Endothelial cell of umbilical vein (primary cell): ENCODE data around the gene GCH1. TPM values are rescaled to one million over a fixed set of nuclear protein-coding genes. Genes with fewer than 3 reads are reported as not detected.

ENCODE experiments used
- BruUV-seq: library from RNA; stranded (reverse); fragments of 400-500 nt; replicated peaks from 2 replicates; lab custom pipeline; 2021; lab: Mats Ljungman, UMichigan
- CTCF ChIA-PET: fragments of 300-600, 350-600 bp; sonication (Branson Sonifier 250); formaldehyde crosslinking; loops from one replicate; lab custom pipeline; 2021; ENCODE audit warnings: antibody characterized with exemption, inconsistent platforms; lab: Charles Lee
- POLR2A ChIA-PET: fragments of 300-600, 350-600 bp; sonication (Branson Sonifier 250); formaldehyde crosslinking; loops from one replicate; lab custom pipeline; 2021; ENCODE audit warnings: antibody characterized with exemption, inconsistent platforms; lab: Charles Lee
- DNase-seq: peaks from one replicate; pipeline ENCODE4 v3.0.0-alpha.2; 2011; ENCODE audit warnings: low read depth, low spot score
- FAIRE-seq: peaks from 2 replicates; lab custom pipeline; 2011; peaks lifted over from hg19 to GRCh38; lab: Jason Lieb, UNC
- H2AFZ ChIP-seq: 2 replicates; pipeline ENCODE4 v1.6.0; 2012; ENCODE audit warnings: low read depth, low read length, control low read depth, inconsistent platforms
- H3K27ac ChIP-seq: 2 replicates; pipeline ENCODE4 v1.5.1; 2011; ENCODE audit warnings: low read depth, mild to moderate bottlenecking, control low read depth, low read length, moderate library complexity; ENCODE audit not compliant: insufficient read depth
- H3K27me3 ChIP-seq, 2 experiments: 2 replicates each; pipeline versions ENCODE4 v1.6.0 to v1.6.1; 2011; ENCODE audit warnings: low read length in 2 of 2, mixed read lengths in 1 of 2; ENCODE audit not compliant: control insufficient read depth in 2 of 2, insufficient read depth in 2 of 2
- H3K36me3 ChIP-seq, 2 experiments: 2 replicates in 1 of 2; 3 replicates in 1 of 2; pipeline ENCODE4 v1.5.1; 2011; ENCODE audit warnings: low read length in 2 of 2, mild to moderate bottlenecking in 1 of 2, moderate library complexity in 1 of 2; ENCODE audit not compliant: control insufficient read depth in 2 of 2, insufficient read depth in 2 of 2; ENCODE audit errors: extremely low read depth in 1 of 2
- H3K4me1 ChIP-seq: 3 replicates; pipeline ENCODE4 v1.5.1; 2011; ENCODE audit warnings: mild to moderate bottlenecking, low read length; ENCODE audit not compliant: control insufficient read depth, insufficient read depth; ENCODE audit errors: extremely low read depth
- H3K4me2 ChIP-seq: 2 replicates; pipeline ENCODE4 v1.6.1; 2011; ENCODE audit warnings: low read length, control low read depth, mixed read lengths; ENCODE audit not compliant: insufficient read depth
- H3K4me3 ChIP-seq, 3 experiments: fragments of 200-600 bp in 1 of 3; sonication (generic), shearing (Covaris generic) in 1 of 3; replicated peaks in 1 of 3; 2 replicates each; pipeline ENCODE4 v1.5.1; 2011 to 2016; ENCODE audit warnings: control low read depth in 3 of 3, low read length in 3 of 3, mild to moderate bottlenecking in 2 of 3, inconsistent platforms in 1 of 3, low read depth in 1 of 3, moderate library complexity in 1 of 3; ENCODE audit not compliant: insufficient read depth in 1 of 3
- H3K79me2 ChIP-seq: 2 replicates; pipeline ENCODE4 v1.6.0; 2012; ENCODE audit warnings: low read length, inconsistent platforms; ENCODE audit not compliant: control insufficient read depth, insufficient read depth
- H3K9ac ChIP-seq: replicated peaks from 2 replicates; pipeline ENCODE3; 2011; ENCODE audit warnings: low read length, control low read depth; ENCODE audit not compliant: insufficient read depth; ENCODE audit errors: extremely low read depth
- H3K9me1 ChIP-seq: replicated peaks from 3 replicates; pipeline ENCODE4 v1.6.0; 2011; ENCODE audit warnings: mild to moderate bottlenecking, low read length; ENCODE audit not compliant: control insufficient read depth, insufficient read depth; ENCODE audit errors: extremely low read depth
- H3K9me3 ChIP-seq: replicated peaks from 2 replicates; pipeline ENCODE4 v1.5.1; 2012; ENCODE audit warnings: low read length, inconsistent platforms; ENCODE audit not compliant: control insufficient read depth, insufficient read depth
- H4K20me1 ChIP-seq: replicated peaks from 2 replicates; pipeline ENCODE3; 2011; ENCODE audit warnings: mild to moderate bottlenecking, low read length; ENCODE audit not compliant: control insufficient read depth, insufficient read depth; ENCODE audit errors: extremely low read depth
- EZH2 ChIP-seq: IDR thresholded peaks from 2 replicates; pipeline ENCODE4 v1.6.1; 2012; ENCODE audit warnings: borderline replicate concordance, low read depth, mild to moderate bottlenecking, moderate library complexity, low read length, inconsistent platforms; ENCODE audit not compliant: severe bottlenecking
- FOS ChIP-seq: IDR thresholded peaks from 2 replicates; pipeline ENCODE4 v1.6.1; 2011; ENCODE audit warnings: mild to moderate bottlenecking, low read length, moderate library complexity, borderline replicate concordance; ENCODE audit not compliant: insufficient read depth
- GATA2 ChIP-seq: IDR thresholded peaks from 2 replicates; pipeline ENCODE4 v1.7.0; 2011; ENCODE audit warnings: low read depth, mild to moderate bottlenecking, moderate library complexity, mixed read lengths, low read length; ENCODE audit not compliant: insufficient read length, insufficient read depth
- JUN ChIP-seq: IDR thresholded peaks from 2 replicates; pipeline ENCODE4 v1.6.1; 2011; ENCODE audit warnings: borderline replicate concordance, low read depth; ENCODE audit not compliant: insufficient read length, insufficient read depth
- MYC ChIP-seq: IDR thresholded peaks from one replicate; pipeline ENCODE4 v1.6.1; 2011; ENCODE audit warnings: mild to moderate bottlenecking, low read depth, low read length
- POLR2A ChIP-seq: IDR thresholded peaks from 2 replicates; pipeline ENCODE4 v1.6.1; 2012; ENCODE audit warnings: low read depth, mild to moderate bottlenecking, control low read depth, low read length
- POLR2AphosphoS5 ChIP-seq: IDR thresholded peaks from 2 replicates; pipeline ENCODE4 v1.6.1; 2012; ENCODE audit warnings: low read depth, mild to moderate bottlenecking, control low read depth, low read length, moderate library complexity; ENCODE audit not compliant: insufficient read depth
- dilution Hi-C: fragments of 300-500 bp; cut with MboI; formaldehyde crosslinking; loops from one replicate; pipeline ENCODE4 v1.15.0; 2019; ENCODE audit warnings: low sequenced_read_pairs; ENCODE audit not compliant: extremely low pct_ligation_motif_present
- intact Hi-C: fragments of 100-400 bp; cut with micrococcal nuclease; formaldehyde crosslinking; loops from one replicate; pipeline ENCODE4 v1.10.0; 2022
- polyA plus RNA-seq, 4 experiments: library from polyadenylated mRNA; depleted of rRNA in 3 of 4; stranded (reverse) in 3 of 4; unstranded in 1 of 4; fragments of >200 nt; gene quantifications; 2 replicates each; pipeline versions ENCODE4 v1.2.1 to v1.2.3, GENCODE V29; 2011 to 2012; ENCODE audit warnings: missing spikeins in 1 of 4
- total RNA-seq: library from RNA; stranded (reverse); gene quantifications from 2 replicates; pipeline ENCODE4 v1.2.3, GENCODE V29; 2021
- TF ChIP-seq, protein P1 (sequence below): IDR thresholded peaks from 2 replicates; pipeline ENCODE4 v1.6.1; 2011; ENCODE audit not compliant: insufficient read depth, insufficient read length
- TF ChIP-seq, protein P2 (sequence below), 2 donors: IDR thresholded peaks; 1 replicate in 1 of 2; 2 replicates in 1 of 2; pipeline ENCODE4 v1.5.1; 2011; ENCODE audit warnings: low read length in 2 of 2, mild to moderate bottlenecking in 2 of 2, moderate library complexity in 2 of 2, control low read depth in 1 of 2, inconsistent platforms in 1 of 2, low read depth in 1 of 2; ENCODE audit not compliant: insufficient read depth in 1 of 2; ENCODE audit errors: extremely low read depth in 1 of 2

The GCH1 gene
- total and polyA plus RNA-seq, 2 donors (not counting 3 experiments of a cell fraction or from before 2014, with no cell fraction given): 3.6 to 4.6 TPM

DNA sequence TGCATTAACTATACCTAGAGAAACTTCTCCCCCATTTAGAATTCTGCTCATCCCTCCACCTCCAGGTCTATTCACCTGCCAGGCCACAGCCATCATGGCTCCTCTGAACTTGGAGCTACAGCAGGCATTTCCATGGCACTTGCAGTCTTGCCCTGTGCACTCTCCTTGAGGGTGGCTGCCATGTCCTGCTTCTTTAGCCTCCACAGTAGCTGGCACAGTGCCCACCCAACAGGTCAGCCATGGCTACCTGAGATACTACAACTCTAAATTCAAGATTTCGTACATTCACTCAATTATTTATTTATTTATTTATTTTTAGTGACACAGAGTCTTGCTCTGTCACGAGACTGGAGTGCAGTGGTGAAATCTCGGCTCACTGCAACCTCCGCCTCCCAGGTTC, 46.5 kb downstream of the GCH1 start:
- H3K4me2 ChIP-seq: no peak overlapping the region
- no peak overlapping the region for H3K4me3 ChIP-seq
- no peaks in the 10 kb centered on the region for H4K20me1 ChIP-seq
- no TSS peak for BruUV-seq
- TF ChIP-seq GATA2 (no peak), POLR2A (no peak), FOS (no peak), EZH2 (no peak), JUN (no peak), MYC (no peak), POLR2AphosphoS5 (no peak)
- TF ChIP-seq, protein P1, sequence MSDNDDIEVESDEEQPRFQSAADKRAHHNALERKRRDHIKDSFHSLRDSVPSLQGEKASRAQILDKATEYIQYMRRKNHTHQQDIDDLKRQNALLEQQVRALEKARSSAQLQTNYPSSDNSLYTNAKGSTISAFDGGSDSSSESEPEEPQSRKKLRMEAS: no peak
- TF ChIP-seq, protein P2, sequence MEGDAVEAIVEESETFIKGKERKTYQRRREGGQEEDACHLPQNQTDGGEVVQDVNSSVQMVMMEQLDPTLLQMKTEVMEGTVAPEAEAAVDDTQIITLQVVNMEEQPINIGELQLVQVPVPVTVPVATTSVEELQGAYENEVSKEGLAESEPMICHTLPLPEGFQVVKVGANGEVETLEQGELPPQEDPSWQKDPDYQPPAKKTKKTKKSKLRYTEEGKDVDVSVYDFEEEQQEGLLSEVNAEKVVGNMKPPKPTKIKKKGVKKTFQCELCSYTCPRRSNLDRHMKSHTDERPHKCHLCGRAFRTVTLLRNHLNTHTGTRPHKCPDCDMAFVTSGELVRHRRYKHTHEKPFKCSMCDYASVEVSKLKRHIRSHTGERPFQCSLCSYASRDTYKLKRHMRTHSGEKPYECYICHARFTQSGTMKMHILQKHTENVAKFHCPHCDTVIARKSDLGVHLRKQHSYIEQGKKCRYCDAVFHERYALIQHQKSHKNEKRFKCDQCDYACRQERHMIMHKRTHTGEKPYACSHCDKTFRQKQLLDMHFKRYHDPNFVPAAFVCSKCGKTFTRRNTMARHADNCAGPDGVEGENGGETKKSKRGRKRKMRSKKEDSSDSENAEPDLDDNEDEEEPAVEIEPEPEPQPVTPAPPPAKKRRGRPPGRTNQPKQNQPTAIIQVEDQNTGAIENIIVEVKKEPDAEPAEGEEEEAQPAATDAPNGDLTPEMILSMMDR (IDR thresholded peaks at IDR 0.05; ENCODE audit: extremely low read depth in 1 of 2, insufficient read depth in 1 of 2, low read depth in 1 of 2, low read length in 2 of 2): no peak
- H3K27me3 ChIP-seq: no peaks in the 10 kb centered on the region
- H3K9me1 ChIP-seq: no peaks in the 10 kb centered on the region
- no peak overlapping the region for H3K9ac ChIP-seq
- no peak overlapping the region for H2AFZ ChIP-seq
- intact Hi-C loops: no loop called here
- ChIA-PET CTCF (no interaction called here), POLR2A (no interaction called here)
- H3K36me3 ChIP-seq: no peaks in the 10 kb centered on the region
- H3K27ac ChIP-seq: no peak overlapping the region
- no peak for DNase-seq
- H3K79me2 ChIP-seq: no peaks in the 10 kb centered on the region
- dilution Hi-C loops: no loop called here
- FAIRE-seq: no peak
- no peaks in the 10 kb centered on the region for H3K9me3 ChIP-seq
- no peaks in the 10 kb centered on the region for H3K4me1 ChIP-seq
